HG03571 (cell line): ENCODE data around the gene PCDHGA6.

Experiments
- ATAC-seq: cut with Tn5 transposase; IDR thresholded peaks from one replicate; pipeline ENCODE4 v1.9.1; 2021; ENCODE audit not compliant: unreplicated experiment

The PCDHGA6 gene

DNA sequence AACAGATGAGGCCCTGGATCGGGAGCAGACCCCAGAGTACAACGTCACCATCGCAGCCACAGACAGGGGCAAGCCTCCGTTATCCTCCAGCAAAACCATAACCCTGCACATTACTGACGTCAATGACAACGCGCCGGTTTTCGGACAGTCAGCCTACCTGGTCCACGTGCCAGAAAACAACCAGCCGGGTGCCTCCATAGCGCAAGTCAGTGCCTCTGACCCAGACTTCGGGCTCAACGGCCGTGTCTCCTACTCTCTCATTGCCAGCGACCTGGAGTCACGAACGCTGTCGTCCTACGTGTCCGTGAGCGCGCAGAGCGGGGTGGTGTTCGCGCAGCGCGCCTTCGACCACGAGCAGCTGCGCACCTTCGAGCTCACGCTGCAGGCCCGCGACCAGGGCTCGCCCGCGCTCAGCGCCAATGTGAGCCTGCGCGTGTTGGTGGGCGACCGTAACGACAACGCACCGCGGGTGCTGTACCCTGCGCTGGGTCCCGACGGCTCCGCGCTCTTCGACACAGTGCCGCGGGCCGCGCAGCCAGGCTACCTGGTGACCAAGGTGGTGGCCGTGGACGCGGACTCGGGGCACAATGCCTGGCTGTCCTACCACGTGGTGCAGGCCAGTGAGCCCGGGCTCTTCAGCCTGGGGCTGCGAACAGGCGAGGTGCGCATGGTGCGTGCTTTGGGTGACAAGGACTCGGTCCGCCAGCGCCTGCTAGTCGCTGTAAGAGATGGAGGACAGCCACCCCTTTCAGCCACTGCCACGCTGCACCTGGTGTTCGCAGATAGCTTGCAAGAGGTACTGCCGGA lies 45.6 kb downstream of the PCDHGA6 start:
- no peak for ATAC-seq

- no peak for ATAC-seq
Measured at GRCh38 chr5:141420855-141421488, 47.3 kb downstream of the PCDHGA6 start, which contains the start of gene PCDHGA11. PCDHGA11 (plus strand) TSS chr5:141421051; CDS start chr5:141421228, 177 bp downstream.

DNA sequence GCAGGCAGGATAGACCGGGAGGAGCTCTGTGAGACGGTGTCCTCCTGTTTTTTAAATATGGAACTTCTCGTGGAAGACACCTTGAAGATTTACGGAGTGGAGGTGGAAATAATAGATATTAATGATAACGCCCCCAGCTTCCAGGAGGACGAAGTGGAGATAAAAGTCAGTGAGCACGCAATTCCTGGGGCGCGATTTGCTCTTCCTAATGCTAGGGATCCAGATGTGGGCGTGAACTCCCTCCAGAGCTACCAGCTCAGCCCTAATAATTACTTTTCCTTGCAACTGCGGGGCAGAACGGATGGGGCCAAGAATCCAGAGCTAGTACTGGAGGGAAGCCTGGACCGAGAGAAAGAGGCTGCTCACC lies 47.8 kb downstream of the PCDHGA6 start:
- no peak for ATAC-seq

- no peak for ATAC-seq
Measured at GRCh38 chr5:141422742-141423291, 49.1 kb downstream of the PCDHGA6 start.

- ATAC-seq = no peak
Measured at GRCh38 chr5:141427783-141428426, 54.2 kb downstream of the PCDHGA6 start.
